ENCODE data around the gene SEMA3F.

The SEMA3F gene

GRCh38 chr3:50163572-50164455 lies 8.7 kb downstream of the SEMA3F start:
- no peak for TF ChIP-seq CTCF (IDR thresholded peaks at IDR 0.05; ENCODE audit: low read depth, low read length)
- H3K4me3 ChIP-seq (ENCODE audit: low read depth, low read length), result no peak overlapping the region

GRCh38 chr3:50164481-50164880 lies 9.4 kb downstream of the SEMA3F start:
- no peak for TF ChIP-seq CTCF (IDR thresholded peaks at IDR 0.05; ENCODE audit: low read depth, low read length)
- no peak overlapping the region for H3K4me3 ChIP-seq (ENCODE audit: low read depth, low read length)

- no peak for TF ChIP-seq CTCF (IDR thresholded peaks at IDR 0.05; ENCODE audit: low read depth, low read length)
- no peak overlapping the region for H3K4me3 ChIP-seq (ENCODE audit: low read depth, low read length)
Observed at GRCh38 chr3:50164984-50165909, 10.1 kb downstream of the SEMA3F start.

GRCh38 chr3:50165910-50166538 lies 10.9 kb downstream of the SEMA3F start:
- H3K4me3 ChIP-seq (ENCODE audit: low read depth, low read length), result no peak overlapping the region
- no peak for TF ChIP-seq CTCF (IDR thresholded peaks at IDR 0.05; ENCODE audit: low read depth, low read length)

- no peak overlapping the region for H3K4me3 ChIP-seq (ENCODE audit: low read depth, low read length)
- TF ChIP-seq CTCF (IDR thresholded peaks at IDR 0.05; ENCODE audit: low read depth, low read length), result no peak
Observed at GRCh38 chr3:50166620-50167019, 11.5 kb downstream of the SEMA3F start.

- no peak overlapping the region for H3K4me3 ChIP-seq (ENCODE audit: low read depth, low read length)
- TF ChIP-seq CTCF (IDR thresholded peaks at IDR 0.05; ENCODE audit: low read depth, low read length), result no peak
Observed at GRCh38 chr3:50167069-50167840, 12.1 kb downstream of the SEMA3F start.
